OCI-LY7 (cell line): Measurements from ENCODE around the gene TOB2. TPM values are rescaled to one million over a fixed set of nuclear protein-coding genes. Genes with fewer than 3 reads are reported as not detected.
"Not testable (repeated sequence)": the region's sequence is repeated elsewhere in the genome, so short reads cannot be mapped to it uniquely, and the experiment has no call there.

ENCODE experiments used
- BruUV-seq: library from RNA; stranded (reverse); fragments of 400-500 nt; replicated peaks from 2 replicates; lab custom pipeline; 2021; lab: Mats Ljungman, UMichigan
- CTCF ChIA-PET: fragments of 300-600 bp; sonication (Branson Sonifier 250); formaldehyde crosslinking; loops from one replicate; lab custom pipeline; 2022; ENCODE audit warnings: antibody characterized with exemption; ENCODE audit not compliant: unreplicated experiment; lab: Charles Lee
- POLR2A ChIA-PET: fragments of 300-600 bp; sonication (Branson Sonifier 250); formaldehyde crosslinking; loops from one replicate; lab custom pipeline; 2022; ENCODE audit warnings: antibody characterized with exemption; lab: Charles Lee
- DNase-seq: peaks from one replicate; pipeline ENCODE4 v3.0.0-alpha.2; 2015; ENCODE audit warnings: low spot score
- H2AFZ ChIP-seq: fragments of 200-600 bp; sonication (generic), shearing (Covaris generic); 2 replicates; pipeline ENCODE4 v1.6.1; 2014; ENCODE audit warnings: mild to moderate bottlenecking, antibody characterized with exemption, low read length, moderate library complexity
- H3K27ac ChIP-seq: fragments of 200-600 bp; sonication (generic); 2 replicates; pipeline ENCODE4 v1.5.1; 2014; ENCODE audit warnings: mixed run types, low read depth, mild to moderate bottlenecking, moderate library complexity, low read length, inconsistent platforms; ENCODE audit not compliant: poor library complexity, severe bottlenecking
- H3K36me3 ChIP-seq: fragments of 200-600 bp; sonication (generic); 2 replicates; pipeline ENCODE4 v1.6.1; 2014; ENCODE audit warnings: mild to moderate bottlenecking, antibody characterized with exemption, low read length, moderate library complexity, mixed read lengths; ENCODE audit not compliant: insufficient read depth
- H3K4me1 ChIP-seq: fragments of 200-600 bp; sonication (generic); 2 replicates; pipeline ENCODE4 v1.5.1; 2014; ENCODE audit warnings: mild to moderate bottlenecking, low read length; ENCODE audit not compliant: insufficient read depth, poor library complexity, severe bottlenecking
- H3K4me2 ChIP-seq: fragments of 200-600 bp; sonication (generic); 2 replicates; pipeline ENCODE4 v1.6.1; 2014; ENCODE audit warnings: mild to moderate bottlenecking, low read length
- H3K4me3 ChIP-seq: fragments of 200-600 bp; sonication (generic); 2 replicates; pipeline ENCODE4 v1.5.1; 2014; ENCODE audit warnings: mild to moderate bottlenecking, low read depth, low read length; ENCODE audit not compliant: poor library complexity, severe bottlenecking
- H3K79me2 ChIP-seq: fragments of 200-600 bp; sonication (generic); 2 replicates; pipeline ENCODE4 v1.6.1; 2016; ENCODE audit warnings: low read depth, mild to moderate bottlenecking, low read length, moderate library complexity, mixed read lengths; ENCODE audit not compliant: insufficient read depth
- H3K9me2 ChIP-seq: fragments of 200-600 bp; sonication (generic); 2 replicates; pipeline ENCODE4 v1.6.1; 2016; ENCODE audit warnings: mild to moderate bottlenecking, low read length, mixed read lengths; ENCODE audit not compliant: insufficient read depth
- H3K9me3 ChIP-seq: fragments of 200-600 bp; sonication (generic); 2 replicates; pipeline ENCODE4 v1.6.1; 2014; ENCODE audit warnings: mild to moderate bottlenecking, mixed run types, low read length, mixed read lengths
- H4K20me1 ChIP-seq: fragments of 200-600 bp; sonication (generic); 2 replicates; pipeline ENCODE4 v1.6.1; 2014; ENCODE audit warnings: mild to moderate bottlenecking, antibody characterized with exemption, low read length, moderate library complexity, mixed read lengths; ENCODE audit not compliant: insufficient read depth
- CTCF ChIP-seq: fragments of 200-600 bp; sonication (generic); conservative IDR thresholded peaks from 2 replicates; pipeline ENCODE4 v1.5.1; 2014; ENCODE audit warnings: mild to moderate bottlenecking, antibody characterized with exemption, low read length, moderate library complexity, mixed read lengths
- EZH2phosphoT487 ChIP-seq: fragments of 200-600 bp; sonication (generic); IDR thresholded peaks from 2 replicates; pipeline ENCODE4 v1.6.1; 2018; ENCODE audit warnings: low read depth, borderline replicate concordance, mild to moderate bottlenecking, mixed run types, antibody characterized with exemption, low read length, moderate library complexity, mixed read lengths
- intact Hi-C: fragments of 100-400 bp; cut with micrococcal nuclease; formaldehyde crosslinking; loops from one replicate; pipeline ENCODE4 v1.10.0; 2022; ENCODE audit not compliant: unreplicated experiment
- total RNA-seq, 2 experiments: library from RNA; depleted of rRNA in 1 of 2; stranded (reverse); fragments of >200 nt in 1 of 2; shearing (Covaris generic) in 1 of 2; gene quantifications; 2 replicates each; pipeline ENCODE4 v1.2.3, GENCODE V29; 2014 to 2022

TOB2 gene
- total RNA-seq, 2 experiments from 2014 or later: 13.5 to 27.0 TPM

GRCh38 chr22:41435560-41435959 is 11.0 kb downstream of the TOB2 start:
- TF ChIP-seq EZH2phosphoT487: no peak
- TF ChIP-seq CTCF: no peak
- Histone ChIP-seq H4K20me1 (no peaks in the 10 kb centered on the region; the same call in 1 of the 2 replicates), H3K4me2 (no peak overlapping the region), H3K4me3 (no peak overlapping the region), H2AFZ (no peak overlapping the region), H3K4me1 (no peaks in the 10 kb centered on the region), H3K36me3 (peaks cover 86% of the 10 kb centered on the region), H3K9me2 (no peaks in the 10 kb centered on the region), H3K9me3 (no peaks in the 10 kb centered on the region), H3K27ac (no peak overlapping the region), H3K79me2 (peaks cover 18% of the 10 kb centered on the region; the same call in 1 of the 2 replicates)
- no peak for DNase-seq
- ChIA-PET CTCF (no interaction called here), POLR2A (no interaction called here)
- intact Hi-C loops: no loop called here
- no TSS peak for BruUV-seq

- intact Hi-C loops, H3K4me2 ChIP-seq, H4K20me1 ChIP-seq, CTCF ChIA-PET, H3K4me1 ChIP-seq, BruUV-seq, H3K27ac ChIP-seq, H3K9me3 ChIP-seq, DNase-seq, H2AFZ ChIP-seq, H3K4me3 ChIP-seq, POLR2A ChIA-PET, H3K9me2 ChIP-seq: not testable (repeated sequence)
- Histone ChIP-seq H3K79me2 (peaks cover 17% of the 10 kb centered on the region; the same call in 1 of the 2 replicates), H3K36me3 (peaks cover 83% of the 10 kb centered on the region)
These were observed 12.1 kb downstream of the TOB2 start for GRCh38 chr22:41434361-41435003.

- peaks cover 73% of the 10 kb centered on the region for H3K36me3 ChIP-seq
- intact Hi-C loops, H4K20me1 ChIP-seq, H3K9me3 ChIP-seq, CTCF ChIA-PET, H3K27ac ChIP-seq, H3K4me3 ChIP-seq, POLR2A ChIA-PET, H3K4me2 ChIP-seq, H3K9me2 ChIP-seq, H2AFZ ChIP-seq, H3K4me1 ChIP-seq, DNase-seq, H3K79me2 ChIP-seq: not testable (repeated sequence)
- BruUV-seq: TSS peak; percentile 64
These were observed 13.1 kb downstream of the TOB2 start for GRCh38 chr22:41433480-41433879.
